ENCODE results near the gene TSPAN11.
"Not testable (repeated sequence)": the region's sequence is repeated elsewhere in the genome, so short reads cannot be mapped to it uniquely, and the experiment has no call there.

TSPAN11 gene

GRCh38 chr12:31019561-31019960, 93.0 kb downstream of the TSPAN11 start:
- DNase-seq (ENCODE audit: low read depth), result no peak

GRCh38 chr12:31019976-31020375, 93.4 kb downstream of the TSPAN11 start:
- no peak for DNase-seq (ENCODE audit: low read depth)

GRCh38 chr12:31020385-31021166, 94.0 kb downstream of the TSPAN11 start:
- no peak for DNase-seq (ENCODE audit: low read depth)

DNA sequence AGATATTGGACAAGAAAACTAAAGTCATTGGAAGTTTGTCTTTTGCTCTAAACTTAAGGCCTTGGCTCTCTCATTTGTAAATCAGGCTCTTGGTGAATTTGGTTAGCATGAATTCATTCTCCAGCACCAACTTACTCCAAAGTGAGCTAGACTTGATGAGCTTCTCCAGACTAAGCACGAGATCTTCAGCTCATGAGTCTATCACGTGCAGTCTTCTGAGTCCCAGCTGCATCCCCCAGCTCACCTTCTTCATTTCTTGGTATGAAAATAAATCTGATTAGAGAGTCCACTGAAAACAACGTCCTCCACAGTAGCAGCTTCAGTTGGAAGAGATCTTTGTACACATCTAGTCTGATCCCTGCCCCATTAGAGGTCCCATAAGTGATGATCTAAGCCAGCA, 94.6 kb downstream of the TSPAN11 start:
- DNase-seq (ENCODE audit: low read depth), result no peak

DNA sequence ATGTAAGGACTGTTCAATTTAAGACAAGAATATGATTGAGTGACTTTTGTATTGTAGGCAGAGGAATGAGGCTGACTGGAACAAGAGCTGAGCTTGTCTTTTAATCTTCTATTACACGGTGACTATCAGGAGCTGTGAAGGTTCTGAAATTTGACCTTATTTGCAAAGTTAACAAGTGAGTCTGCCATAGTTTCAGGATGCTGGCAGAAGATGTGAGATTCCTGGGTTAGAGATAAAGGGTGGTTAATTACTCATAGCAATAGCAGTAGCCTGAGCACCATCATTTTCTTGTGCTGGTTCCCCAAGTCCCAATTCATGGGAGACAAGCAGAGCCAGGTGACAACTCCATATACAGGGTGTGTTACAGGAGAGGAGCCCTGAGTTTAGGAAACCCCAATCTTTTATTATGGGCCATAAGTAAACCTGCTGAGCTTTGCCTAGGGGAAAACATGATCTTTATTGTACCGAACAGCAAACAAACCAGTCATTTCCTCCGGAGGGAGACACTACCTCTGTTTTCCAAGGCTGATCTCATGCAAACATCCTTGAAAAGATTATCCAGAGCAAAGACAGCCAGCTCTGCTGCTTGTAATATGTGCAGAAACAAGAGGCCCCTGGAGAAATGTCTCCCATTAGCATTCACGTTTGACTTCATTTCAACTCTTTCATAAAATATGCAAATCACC, 95.4 kb downstream of the TSPAN11 start:
- no peak for DNase-seq (ENCODE audit: low read depth)

DNA sequence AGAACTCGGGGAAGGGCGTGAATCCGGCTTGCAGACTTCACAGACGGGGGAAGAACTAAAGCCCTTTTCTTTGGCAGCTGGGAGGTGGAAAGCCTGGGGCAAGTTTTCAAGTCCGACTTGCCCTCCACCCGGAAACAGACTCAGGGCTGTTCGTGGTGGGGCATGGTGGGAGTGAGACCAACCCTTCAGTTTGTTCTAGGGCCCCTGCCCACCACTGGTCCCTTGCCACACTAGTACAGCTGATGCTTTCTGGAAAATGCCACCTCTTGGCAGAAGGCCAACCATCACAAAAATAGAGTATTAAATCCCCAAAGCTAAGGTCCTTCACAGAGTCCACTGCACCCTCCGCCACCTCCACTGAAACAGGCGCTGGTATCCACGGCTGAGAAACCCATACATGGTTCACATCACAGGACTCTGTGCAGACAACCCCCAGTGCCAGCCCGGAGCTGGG, 96.8 kb downstream of the TSPAN11 start:
- DNase-seq (ENCODE audit: low read depth), result no peak

DNA sequence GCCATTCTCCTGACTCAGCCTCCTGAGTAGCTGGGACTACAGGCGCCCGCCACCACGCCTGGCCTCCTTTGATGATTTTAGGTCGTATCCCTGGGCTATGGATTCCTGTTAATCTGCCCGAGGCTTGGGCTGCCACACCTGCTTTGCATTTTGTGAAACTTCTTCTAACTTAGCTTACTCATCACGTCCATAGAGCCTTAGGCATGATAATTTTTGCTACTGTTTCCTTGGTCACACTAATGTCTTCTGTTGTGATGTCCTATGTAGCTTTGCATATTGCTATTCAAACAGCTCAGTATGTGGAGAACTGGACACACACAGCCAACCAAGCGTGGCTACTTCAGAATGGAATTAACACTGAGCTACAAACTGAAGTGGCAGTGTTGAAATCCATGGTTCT, 99.7 kb downstream of the TSPAN11 start:
- no peak for DNase-seq (ENCODE audit: low read depth)

GRCh38 chr12:31027006-31027405, 100.5 kb downstream of the TSPAN11 start:
- not testable (repeated sequence) for DNase-seq (ENCODE audit: low read depth)

DNA sequence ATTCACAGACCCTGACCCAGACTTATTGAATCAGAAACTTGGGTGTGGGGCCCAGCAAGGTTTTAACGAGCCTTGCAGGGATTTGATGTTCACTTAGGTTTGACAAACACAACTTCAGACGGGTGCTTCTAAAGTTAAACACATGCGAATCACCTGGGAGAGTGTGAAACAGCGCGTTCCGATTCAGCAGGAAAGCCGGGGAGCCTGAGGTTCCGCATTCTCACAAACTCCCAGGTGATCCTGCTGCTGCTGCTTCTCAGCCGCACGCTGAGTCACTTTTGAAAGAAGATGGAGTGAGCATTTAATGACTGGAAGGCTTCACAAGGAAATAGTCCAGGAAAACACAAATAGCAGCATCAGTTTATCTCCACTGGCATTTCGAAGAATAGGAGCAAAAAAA, 102.9 kb downstream of the TSPAN11 start:
- DNase-seq (ENCODE audit: low read depth), result no peak

GRCh38 chr12:31029916-31030562, 103.5 kb downstream of the TSPAN11 start:
- DNase-seq (ENCODE audit: low read depth), result no peak

- DNase-seq (ENCODE audit: low read depth), result no peak
These were observed 105.4 kb downstream of the TSPAN11 start for GRCh38 chr12:31031951-31032335.

GRCh38 chr12:31033146-31033545, 106.6 kb downstream of the TSPAN11 start:
- no peak for DNase-seq (ENCODE audit: low read depth)

DNA sequence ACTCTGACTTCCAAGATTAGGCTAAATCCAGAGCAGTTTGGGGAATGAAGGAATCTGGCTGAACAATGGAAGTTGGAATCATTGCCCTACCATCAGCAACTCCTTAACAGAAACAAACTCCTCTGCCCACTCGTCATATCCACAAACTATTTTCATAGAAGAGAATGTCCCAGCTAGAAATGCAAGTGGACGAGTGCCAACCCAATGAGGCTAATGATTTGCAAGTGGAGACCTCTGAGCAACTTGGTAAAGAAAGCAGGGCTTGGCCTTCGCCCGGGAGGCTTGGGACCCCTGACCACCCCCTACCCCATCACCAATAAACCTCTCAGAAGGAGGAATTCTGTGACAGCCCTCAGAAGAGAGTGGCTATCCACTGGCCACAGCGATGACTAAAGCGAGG, 107.1 kb downstream of the TSPAN11 start:
- DNase-seq (ENCODE audit: low read depth), result no peak

GRCh38 chr12:31034372-31034771, 107.8 kb downstream of the TSPAN11 start:
- no peak for DNase-seq (ENCODE audit: low read depth)

DNA sequence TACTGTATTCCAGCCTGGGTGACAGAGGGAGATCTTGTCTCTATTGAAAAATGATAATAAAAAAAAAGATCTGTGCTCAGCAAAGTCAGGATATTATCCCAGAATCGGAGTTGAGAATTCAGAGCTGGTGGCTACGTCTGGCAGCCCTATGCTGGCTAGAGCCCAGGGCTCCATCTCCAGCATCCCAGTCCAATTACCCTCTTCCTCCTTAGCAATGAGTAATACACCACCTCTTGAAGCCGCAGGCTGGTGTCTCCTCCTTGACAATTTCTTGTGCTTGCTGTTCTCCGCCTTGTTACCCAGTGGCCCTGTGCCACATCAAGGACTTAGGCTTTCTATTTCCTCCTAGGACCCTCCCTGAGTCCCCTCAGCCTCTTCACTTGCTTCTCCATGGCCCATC, 108.7 kb downstream of the TSPAN11 start:
- no peak for DNase-seq (ENCODE audit: low read depth)

DNA sequence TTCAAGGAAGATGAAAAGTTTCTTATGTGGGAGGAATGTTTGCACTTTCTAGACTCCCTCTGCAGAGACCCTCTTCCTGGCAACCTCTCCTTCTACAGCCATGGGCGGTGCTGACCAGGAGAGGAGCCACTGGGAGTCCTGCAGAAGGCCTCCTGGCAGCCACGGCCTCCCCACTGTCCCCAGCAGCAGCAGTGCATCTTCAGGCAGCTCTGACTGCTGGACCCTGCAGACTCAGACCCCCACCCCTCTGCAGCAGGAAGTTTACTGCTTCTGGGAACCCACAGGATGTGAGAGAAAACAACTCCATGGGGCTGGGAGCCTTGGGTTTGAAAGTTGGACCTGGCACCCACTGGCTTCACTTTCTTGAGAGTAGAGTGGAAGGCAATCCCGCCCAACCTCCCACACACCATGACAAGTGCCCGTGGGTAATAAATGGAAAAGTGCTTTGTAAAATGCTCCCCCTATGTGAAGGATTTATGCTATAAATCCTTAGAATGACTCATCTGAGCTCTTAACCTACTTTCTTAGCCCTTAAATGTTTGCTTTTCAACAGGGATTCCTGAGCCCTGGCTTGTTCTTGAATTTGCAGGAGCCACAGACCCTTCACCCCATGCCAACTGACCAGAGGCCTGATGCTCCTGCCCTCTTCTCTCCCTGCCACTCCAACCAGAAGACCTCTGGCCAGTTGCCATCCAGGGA, 109.6 kb downstream of the TSPAN11 start:
- no peak for DNase-seq (ENCODE audit: low read depth)

GRCh38 chr12:31037028-31037427, 110.5 kb downstream of the TSPAN11 start:
- no peak for DNase-seq (ENCODE audit: low read depth)

- no peak for DNase-seq (ENCODE audit: low read depth)
These were observed 111.4 kb downstream of the TSPAN11 start for GRCh38 chr12:31037931-31038330.

DNA sequence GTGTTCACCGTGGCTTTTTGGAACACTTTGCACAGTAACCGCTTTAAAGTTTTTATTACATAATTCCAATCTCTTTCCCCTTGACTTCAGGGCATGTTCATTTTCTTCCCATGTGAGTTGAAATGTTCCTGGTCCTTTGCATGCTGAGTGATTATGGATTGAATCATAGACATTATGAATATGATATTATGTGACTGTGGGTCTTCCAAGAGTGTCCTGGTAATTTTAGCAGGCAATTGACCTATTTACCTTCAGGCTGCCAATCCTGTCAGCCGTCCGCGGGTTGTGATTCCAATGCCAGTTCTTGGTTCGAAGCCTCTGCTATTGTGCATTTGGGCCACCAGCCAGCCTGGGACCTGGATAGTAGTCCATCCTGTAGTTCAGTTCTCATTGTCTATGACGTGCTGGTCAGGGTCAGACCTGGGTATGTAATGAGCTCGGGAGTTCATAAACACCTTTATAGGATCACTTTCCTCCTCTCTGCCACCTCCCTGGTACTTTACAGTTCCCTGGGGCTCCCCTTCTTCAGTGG, 114.6 kb downstream of the TSPAN11 start:
- no peak for DNase-seq (ENCODE audit: low read depth)

Data from HS-27A (cell line).